Activated naive CD8-positive, alpha-beta T cell treated with anti-CD3 and anti-CD28 coated beads, Interleukin-2, amount 50 U/mL, for 16 hours (primary cell): ENCODE results near the gene UGT1A5.
"Not testable (repeated sequence)": the region's sequence is repeated elsewhere in the genome, so short reads cannot be mapped to it uniquely, and the experiment has no call there.

ENCODE experiments used
- DNase-seq: peaks from one replicate; pipeline ENCODE4 v3.0.0-alpha.2; 2020; ENCODE audit warnings: low read depth, low spot score

The UGT1A5 gene

GRCh38 chr2:233693963-233694362 lies 18.7 kb upstream of the UGT1A5 start:
- DNase-seq, result no peak

- no peak for DNase-seq
Observed at GRCh38 chr2:233698740-233699139, 14.0 kb upstream of the UGT1A5 start.

GRCh38 chr2:233699424-233700027 lies 13.2 kb upstream of the UGT1A5 start:
- DNase-seq, result no peak

- DNase-seq, result no peak
Observed at GRCh38 chr2:233700028-233700635, 12.6 kb upstream of the UGT1A5 start.

DNA sequence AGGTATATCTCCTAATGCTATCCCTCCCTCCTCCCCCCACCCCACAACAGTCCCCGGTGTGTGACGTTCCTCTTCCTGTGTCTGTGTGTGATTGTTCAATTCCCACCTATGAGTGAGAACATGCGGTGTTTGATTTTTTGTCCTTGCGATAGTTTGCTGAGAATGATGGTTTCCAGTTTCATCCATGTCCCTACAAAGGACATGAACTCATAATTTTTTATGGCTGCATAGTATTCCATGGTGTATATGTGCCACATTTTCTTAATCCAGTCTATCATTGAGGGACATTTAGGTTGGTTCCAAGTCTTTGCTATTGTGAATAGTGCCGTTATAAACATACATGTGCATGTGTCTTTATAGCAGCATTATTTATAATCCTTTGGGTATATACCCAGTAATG lies 11.9 kb upstream of the UGT1A5 start:
- not testable (repeated sequence) for DNase-seq

- no peak for DNase-seq
Observed at GRCh38 chr2:233702238-233702637, 10.5 kb upstream of the UGT1A5 start.

GRCh38 chr2:233705911-233706506 lies 6.7 kb upstream of the UGT1A5 start:
- DNase-seq, result no peak

DNA sequence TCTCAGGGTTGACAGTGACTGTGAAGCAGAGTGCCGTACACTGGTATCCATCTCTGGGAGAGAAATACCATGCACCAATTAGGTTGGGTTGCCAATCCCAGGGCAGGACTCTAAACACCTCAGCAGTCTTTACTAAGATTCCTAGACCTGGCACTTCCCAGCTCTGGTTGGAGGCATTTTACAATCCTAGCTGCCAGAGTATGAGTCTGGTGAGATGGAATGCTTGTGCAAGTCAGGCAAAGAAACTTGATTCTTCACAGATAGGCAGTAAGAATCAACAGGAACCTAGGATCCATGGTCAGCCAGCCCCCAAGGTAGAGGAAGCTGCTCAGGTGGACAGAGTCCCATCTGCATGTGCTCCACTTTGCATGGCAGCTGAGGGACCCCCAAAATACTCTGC lies 6.0 kb upstream of the UGT1A5 start:
- DNase-seq, result no peak

DNA sequence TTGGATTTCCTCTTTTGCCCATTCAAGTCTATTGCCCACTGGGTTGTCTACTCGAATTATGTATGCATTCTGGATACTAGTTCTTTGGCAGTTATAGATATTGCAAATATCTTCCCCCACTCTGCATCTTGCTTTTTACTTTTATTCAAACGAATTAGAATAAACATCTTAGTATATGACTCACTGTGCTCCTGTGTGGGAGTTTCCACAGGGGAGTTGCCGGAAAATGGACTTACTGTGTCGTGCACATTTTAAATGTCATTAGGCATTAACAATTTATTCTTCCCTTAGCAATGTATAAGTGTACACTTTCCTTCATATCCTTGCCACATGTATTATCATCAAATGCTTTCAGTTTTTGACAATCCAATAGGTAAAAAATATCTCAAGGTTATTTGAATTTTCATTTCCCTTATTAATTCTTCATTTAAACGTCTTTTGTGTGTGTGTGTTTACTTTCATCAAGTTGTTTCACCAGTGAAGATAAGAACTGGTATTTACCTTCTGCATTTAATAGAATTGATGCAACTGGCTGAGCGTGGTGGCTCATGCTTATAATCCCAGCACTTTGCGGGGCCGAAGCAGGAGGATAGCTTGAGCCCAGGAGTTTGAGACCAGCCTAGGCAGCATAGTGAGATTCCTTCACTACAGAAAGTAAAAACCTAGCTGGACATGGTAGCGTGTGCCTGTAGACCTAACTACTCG lies 4.6 kb upstream of the UGT1A5 start:
- DNase-seq, result no peak

- no peak for DNase-seq
Observed at GRCh38 chr2:233708942-233709341, 3.8 kb upstream of the UGT1A5 start.

DNA sequence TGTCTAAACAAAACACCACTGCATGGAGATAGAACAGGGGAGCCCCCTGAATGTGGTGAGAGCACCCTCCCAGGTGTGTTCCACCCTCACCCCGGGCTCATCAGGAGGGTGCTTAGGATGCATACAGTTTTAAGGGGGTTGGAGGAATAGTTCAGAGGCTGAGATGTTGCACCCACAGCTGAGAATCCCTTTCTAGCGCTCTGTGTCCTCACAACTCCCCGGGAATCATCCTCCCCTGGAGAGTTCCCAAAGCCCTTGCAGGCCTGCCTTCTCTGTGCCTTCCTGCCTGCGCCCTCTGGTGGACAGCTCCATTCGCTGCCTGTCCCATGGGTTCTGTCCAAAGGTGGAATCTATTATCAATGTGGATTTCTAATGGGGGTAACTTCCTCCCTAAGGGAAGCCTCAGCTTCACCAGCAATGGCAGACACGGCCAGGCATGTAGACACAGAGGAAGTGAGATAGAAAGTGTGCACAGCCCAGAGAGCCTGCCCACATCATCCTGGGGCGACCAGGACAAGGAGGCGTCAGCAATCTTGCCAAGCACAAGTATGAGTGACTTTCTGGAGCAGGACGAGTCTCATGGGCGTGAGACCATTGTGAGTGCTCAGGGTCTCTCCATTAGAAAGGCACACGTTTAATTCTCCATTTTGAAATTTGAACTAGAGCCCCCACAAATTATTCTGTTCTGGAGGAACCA lies 1.2 kb upstream of the UGT1A5 start:
- peak; percentile 40 for DNase-seq

DNA sequence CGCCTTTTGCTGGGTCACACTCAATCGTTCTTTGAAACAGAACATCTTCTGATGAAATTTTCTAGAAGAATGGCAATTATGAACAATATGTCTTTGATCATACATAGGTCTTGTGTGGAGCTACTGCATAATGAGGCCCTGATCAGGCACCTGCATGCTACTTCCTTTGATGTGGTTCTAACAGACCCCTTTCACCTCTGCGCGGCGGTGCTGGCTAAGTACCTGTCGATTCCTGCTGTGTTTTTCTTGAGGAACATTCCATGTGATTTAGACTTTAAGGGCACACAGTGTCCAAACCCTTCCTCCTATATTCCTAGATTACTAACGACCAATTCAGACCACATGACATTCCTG lies 532 bp downstream of the UGT1A5 start:
- no peak for DNase-seq

- DNase-seq, result no peak
Observed at GRCh38 chr2:233714121-233714520, 1.4 kb downstream of the UGT1A5 start.

DNA sequence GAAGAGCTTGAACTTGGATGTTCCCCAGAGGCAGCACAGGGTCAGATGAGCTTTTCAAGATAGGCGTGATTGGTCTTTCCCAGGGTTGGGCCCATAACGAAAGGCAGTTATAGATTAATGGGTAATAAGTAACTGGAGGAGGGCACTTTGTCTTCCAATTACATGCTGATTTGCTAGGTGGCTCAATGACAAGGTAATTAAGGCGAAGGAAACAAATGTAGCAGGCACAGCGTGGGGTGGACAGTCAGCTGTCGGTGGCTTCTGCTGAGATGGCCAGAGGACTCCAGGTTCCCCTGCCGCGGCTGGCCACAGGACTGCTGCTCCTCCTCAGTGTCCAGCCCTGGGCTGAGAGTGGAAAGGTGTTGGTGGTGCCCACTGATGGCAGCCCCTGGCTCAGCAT lies 5.8 kb downstream of the UGT1A5 start, which contains the start of gene UGT1A4:
Gene UGT1A4 (plus strand): TSS at position 185 of the 400 bp plus-strand sequence. CDS start 85 bp downstream, at position 270.
- DNase-seq, result no peak

GRCh38 chr2:233728723-233729301 lies 16.1 kb downstream of the UGT1A5 start, which contains the start of gene UGT1A3:
Gene UGT1A3, plus strand, starts transcription at chr2:233729042. Its CDS starts 85 bp downstream, at chr2:233729127.
- DNase-seq, result no peak

DNA sequence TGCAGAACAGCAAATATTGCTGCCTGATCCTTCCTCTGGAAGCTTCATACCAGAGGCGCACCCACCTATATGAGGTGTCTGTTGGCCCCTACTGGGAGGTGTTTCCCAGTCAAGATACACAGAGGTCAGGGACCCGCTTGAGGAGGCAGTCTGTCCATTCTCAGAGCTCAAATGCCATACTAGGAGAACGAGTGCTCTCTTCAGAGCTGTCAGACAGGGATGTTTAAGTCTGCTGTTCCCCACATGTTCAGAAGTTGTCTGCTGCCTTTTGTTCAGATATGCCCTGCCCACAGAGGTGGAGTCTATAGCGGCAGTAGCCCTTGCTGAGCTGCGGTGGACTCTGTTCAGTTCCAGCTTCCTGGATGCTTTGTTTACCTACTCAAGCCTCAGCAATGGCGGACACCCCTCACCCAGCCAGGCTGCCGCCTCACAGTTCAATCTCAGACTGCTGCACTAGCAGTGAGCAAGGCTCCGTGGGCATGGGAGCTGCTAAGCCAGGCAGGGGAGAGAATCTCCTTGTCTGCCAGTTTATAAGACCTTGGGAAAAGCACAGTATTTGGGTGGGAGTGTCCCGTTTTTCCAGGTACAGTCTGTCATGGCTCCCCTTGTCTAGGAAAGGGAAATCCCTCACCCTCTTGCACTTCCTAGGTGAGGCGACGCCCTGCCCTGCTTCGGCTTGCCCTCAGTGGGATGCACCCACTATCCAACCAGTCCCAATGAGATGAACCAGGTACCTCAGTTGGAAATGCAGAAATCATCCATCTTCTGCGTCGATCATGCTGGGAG lies 24.4 kb downstream of the UGT1A5 start:
- not testable (repeated sequence) for DNase-seq

DNA sequence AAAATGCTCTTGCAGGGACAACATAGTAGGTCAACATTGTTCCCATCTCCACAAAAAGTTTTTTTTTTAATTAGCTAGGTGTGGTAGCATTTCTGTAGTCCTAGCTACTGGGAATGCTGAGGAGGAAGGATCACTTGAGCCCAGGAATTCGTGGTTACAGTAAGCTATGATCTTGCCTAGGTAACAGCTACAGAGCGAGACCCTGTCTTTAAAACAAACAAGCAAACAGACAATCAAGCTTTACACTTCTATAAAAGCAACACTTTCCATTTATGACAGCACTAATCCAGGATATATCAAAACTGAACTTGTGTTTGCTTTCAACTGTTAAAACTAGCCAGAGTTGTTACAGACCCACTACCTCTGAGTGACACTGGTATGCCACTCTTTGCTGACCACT lies 28.2 kb downstream of the UGT1A5 start:
- no peak for DNase-seq

DNA sequence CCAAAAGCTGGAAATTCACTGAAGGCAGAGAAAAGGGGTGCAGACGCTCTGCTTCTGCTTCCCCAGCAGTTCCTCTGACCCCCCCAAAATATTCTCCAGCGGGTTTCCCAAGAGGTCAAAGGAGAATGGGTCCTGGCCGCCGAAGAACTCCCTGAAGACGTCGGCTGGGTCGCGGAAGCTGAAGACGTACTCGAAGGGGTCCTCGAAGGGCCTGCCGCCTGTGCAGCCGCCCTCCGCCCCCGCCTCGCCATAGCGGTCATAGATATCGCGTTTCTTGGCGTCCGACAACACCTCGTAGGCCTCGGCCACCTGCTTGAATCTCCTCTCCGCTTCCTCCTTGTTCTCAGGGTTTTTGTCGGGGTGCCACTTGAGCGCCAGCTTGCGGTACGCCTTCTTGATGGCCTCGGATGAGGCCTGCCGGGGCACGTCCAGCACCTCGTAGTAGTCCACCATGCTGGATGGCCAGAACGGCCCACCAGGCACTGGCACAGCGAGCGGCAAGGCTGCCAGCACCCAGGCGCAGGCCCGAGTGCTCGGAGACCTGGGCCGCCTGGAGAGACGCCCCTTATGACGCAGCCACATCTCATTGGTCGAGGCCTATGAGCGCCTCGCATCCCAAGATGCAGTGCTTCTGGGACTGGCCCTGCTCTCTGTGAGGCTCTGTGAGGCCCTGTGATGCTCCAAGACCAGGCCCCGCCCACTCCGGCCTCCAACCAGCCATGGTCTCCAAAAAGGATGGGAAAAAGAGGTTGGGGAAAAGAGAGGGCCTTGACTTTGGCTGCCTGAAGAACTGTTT lies 31.0 kb downstream of the UGT1A5 start:
- DNase-seq, result no peak

GRCh38 chr2:233745073-233745755 lies 32.5 kb downstream of the UGT1A5 start:
- no peak for DNase-seq
